GM23338 (cell line): ENCODE measurements around the gene TCF3. TPM values are rescaled to one million over a fixed set of nuclear protein-coding genes. Genes with fewer than 3 reads are reported as not detected.

Source experiments
- ATAC-seq: fragments of 200-7000 bp; cut with Tn5 transposase; 3 replicates; pipeline ENCODE4 v1.9.1; 2020
- DNase-seq: peaks from one replicate; pipeline ENCODE4 v3.0.0-alpha.2; 2015; ENCODE audit warnings: low spot score
- H2AFZ ChIP-seq: fragments of 200-600 bp; sonication (generic); 2 replicates; pipeline ENCODE4 v1.8.0; 2016; ENCODE audit warnings: antibody characterized with exemption, mild to moderate bottlenecking, moderate library complexity
- H3F3A ChIP-seq: fragments of 200-600 bp; sonication (generic); replicated peaks from 2 replicates; pipeline ENCODE4 v1.8.0; 2017; ENCODE audit warnings: antibody characterized with exemption, mixed run types, low read depth
- H3K27ac ChIP-seq: fragments of 200-600 bp; sonication (generic); 2 replicates; pipeline ENCODE4 v1.6.1; 2016; ENCODE audit warnings: low read depth
- H3K27me3 ChIP-seq: fragments of 200-600 bp; sonication (generic); 2 replicates; pipeline ENCODE4 v1.8.0; 2016; ENCODE audit warnings: mild to moderate bottlenecking, mixed run types, moderate library complexity; ENCODE audit not compliant: insufficient read depth
- H3K36me3 ChIP-seq: fragments of 200-600 bp; sonication (generic); 2 replicates; pipeline ENCODE4 v1.8.0; 2016; ENCODE audit warnings: mild to moderate bottlenecking; ENCODE audit not compliant: insufficient read depth
- H3K4me1 ChIP-seq: fragments of 200-600 bp; sonication (generic); 2 replicates; pipeline ENCODE4 v1.8.0; 2016; ENCODE audit warnings: mild to moderate bottlenecking, moderate library complexity; ENCODE audit not compliant: insufficient read depth
- H3K4me2 ChIP-seq: fragments of 200-600 bp; sonication (generic); 2 replicates; pipeline ENCODE4 v1.7.1; 2017; ENCODE audit warnings: mixed run types
- H3K4me3 ChIP-seq: fragments of 200-600 bp; sonication (generic); 2 replicates; pipeline ENCODE4 v1.6.1; 2016; ENCODE audit warnings: mixed run types
- H3K79me2 ChIP-seq: fragments of 200-600 bp; sonication (generic); replicated peaks from 2 replicates; pipeline ENCODE4 v1.8.0; 2017; ENCODE audit warnings: mild to moderate bottlenecking; ENCODE audit not compliant: insufficient read depth
- H3K9me2 ChIP-seq: fragments of 200-600 bp; sonication (generic); 2 replicates; pipeline ENCODE4 v1.8.0; 2017; ENCODE audit not compliant: insufficient read depth
- H4K20me1 ChIP-seq: fragments of 200-600 bp; sonication (generic); replicated peaks from 2 replicates; pipeline ENCODE4 v1.8.0; 2017; ENCODE audit warnings: mild to moderate bottlenecking; ENCODE audit not compliant: insufficient read depth
- H3K27ac Mint-ChIP-seq: 2 replicates; pipeline ENCODE4 v1.8.0; 2020; ENCODE audit warnings: inconsistent platforms, mild to moderate bottlenecking, moderate library complexity, mixed read lengths
- H3K27me3 Mint-ChIP-seq: 3 replicates; pipeline ENCODE4 v1.8.0; 2022; ENCODE audit warnings: low read depth, mild to moderate bottlenecking, moderate library complexity, mixed read lengths, inconsistent platforms; ENCODE audit not compliant: insufficient read depth, poor library complexity
- H3K36me3 Mint-ChIP-seq: 3 replicates; pipeline ENCODE4 v1.8.0; 2021; ENCODE audit warnings: low read depth, mild to moderate bottlenecking, inconsistent platforms, moderate library complexity, mixed read lengths
- H3K4me1 Mint-ChIP-seq: 3 replicates; pipeline ENCODE4 v1.8.0; 2020; ENCODE audit warnings: mild to moderate bottlenecking, inconsistent platforms, mixed read lengths
- H3K4me3 Mint-ChIP-seq: 3 replicates; pipeline ENCODE4 v1.8.0; 2021; ENCODE audit warnings: moderate library complexity, mild to moderate bottlenecking, inconsistent platforms, mixed read lengths
- H3K9me3 Mint-ChIP-seq: 3 replicates; pipeline ENCODE4 v1.8.0; 2020; ENCODE audit warnings: moderate library complexity, mild to moderate bottlenecking, inconsistent platforms, mixed read lengths
- EZH2 ChIP-seq: fragments of 200-600 bp; sonication (generic); IDR thresholded peaks from one replicate; pipeline ENCODE4 v1.8.0; 2017; ENCODE audit warnings: antibody characterized with exemption, mild to moderate bottlenecking, low read depth; ENCODE audit not compliant: unreplicated experiment
- EZH2phosphoT487 ChIP-seq: fragments of 200-600 bp; sonication (generic); IDR thresholded peaks from one replicate; pipeline ENCODE4 v1.8.1; 2018; ENCODE audit warnings: antibody characterized with exemption; ENCODE audit not compliant: unreplicated experiment
- JUNB ChIP-seq: IDR thresholded peaks from one replicate; pipeline ENCODE4 v1.6.1; 2016; ENCODE audit warnings: antibody characterized with exemption; ENCODE audit not compliant: unreplicated experiment
- NANOG ChIP-seq: IDR thresholded peaks from 2 replicates; pipeline ENCODE4 v1.6.1; 2016; ENCODE audit warnings: antibody characterized with exemption, borderline replicate concordance
- POLR2AphosphoS5 ChIP-seq: IDR thresholded peaks from 2 replicates; pipeline ENCODE4 v1.6.1; 2016; ENCODE audit warnings: antibody characterized with exemption, low read depth
- STAT1 ChIP-seq: IDR thresholded peaks from one replicate; pipeline ENCODE4 v1.6.1; 2016; ENCODE audit warnings: antibody characterized with exemption; ENCODE audit not compliant: unreplicated experiment
- ZNF331 ChIP-seq: fragments of 250-450 bp; sonication (Bioruptor Pico); IDR thresholded peaks from 2 replicates; pipeline ENCODE4 v1.5.0; 2020; ENCODE audit warnings: low read depth, mild to moderate bottlenecking, moderate library complexity
- ZNF462 ChIP-seq: fragments of 250-450 bp; sonication (Bioruptor Pico); IDR thresholded peaks from 2 replicates; pipeline ENCODE4 v1.5.0; 2020; ENCODE audit warnings: mild to moderate bottlenecking, moderate library complexity
- polyA plus RNA-seq: library from polyadenylated mRNA; unstranded; fragments of >200 nt; fragmentation: Nextera tagmentation; extraction: Ambion mirVana; gene quantifications from 2 replicates; pipeline ENCODE4 v1.2.1, GENCODE V29; 2016
- total RNA-seq: library from RNA; depleted of rRNA; stranded (reverse); fragments of >200 nt; shearing (Covaris generic); gene quantifications from 2 replicates; pipeline ENCODE4 v1.2.3, GENCODE V29; 2014

The TCF3 gene
- total and polyA plus RNA-seq, 2 experiments from 2014 or later: 166 to 383 TPM

GRCh38 chr19:1668048-1668485, 15.7 kb upstream of the TCF3 start:
- TF ChIP-seq EZH2phosphoT487: no peak
- peak; percentile 47 for TF ChIP-seq EZH2
- Mint-ChIP-seq H3K36me3 (no peaks in the 10 kb centered on the region; the same call in 2 of the 3 replicates), H3K27ac (no peak overlapping the region), H3K9me3 (no peaks in the 10 kb centered on the region; the same call in 2 of the 3 replicates), H3K4me3 (peak overlapping the region; percentile 60), H3K27me3 (peaks cover 56% of the 10 kb centered on the region), H3K4me1 (peaks cover 9% of the 10 kb centered on the region)
- Histone ChIP-seq H3F3A (0 out of 2 replicates have a peak, but pooled peaks cover 4% of the 10 kb centered on the region), H3K4me2 (peak overlapping the region; percentile 85), H3K36me3 (no peaks in the 10 kb centered on the region), H3K9me2 (no peaks in the 10 kb centered on the region), H3K27me3 (peaks cover 67% of the 10 kb centered on the region), H3K79me2 (no peaks in the 10 kb centered on the region), H3K4me1 (peaks cover 13% of the 10 kb centered on the region; the same call in 1 of the 2 replicates), H3K4me3 (peak overlapping the region; percentile 56), H2AFZ (peak overlapping the region; percentile 88), H4K20me1 (no peaks in the 10 kb centered on the region; the same call in 1 of the 2 replicates), H3K27ac (no peak overlapping the region)
- no peak for DNase-seq
- ATAC-seq: no peak

- Histone ChIP-seq H3K4me3 (no peak overlapping the region), H3K27me3 (peaks cover 42% of the 10 kb centered on the region), H3K27ac (no peak overlapping the region), H3K79me2 (no peaks in the 10 kb centered on the region), H3F3A (0 out of 2 replicates have a peak, but pooled peaks cover 4% of the 10 kb centered on the region), H3K4me2 (no peak overlapping the region), H3K4me1 (peaks cover 13% of the 10 kb centered on the region; the same call in 1 of the 2 replicates), H2AFZ (no peak overlapping the region), H3K9me2 (no peaks in the 10 kb centered on the region), H4K20me1 (no peaks in the 10 kb centered on the region; the same call in 1 of the 2 replicates), H3K36me3 (no peaks in the 10 kb centered on the region)
- Mint-ChIP-seq H3K36me3 (no peaks in the 10 kb centered on the region; the same call in 2 of the 3 replicates), H3K4me3 (no peak overlapping the region), H3K4me1 (peaks cover 9% of the 10 kb centered on the region), H3K27me3 (peaks cover 41% of the 10 kb centered on the region), H3K9me3 (no peaks in the 10 kb centered on the region; the same call in 2 of the 3 replicates), H3K27ac (no peak overlapping the region)
- TF ChIP-seq STAT1 (no peak), EZH2phosphoT487 (no peak), ZNF331 (no peak), NANOG (no peak), POLR2AphosphoS5 (no peak), ZNF462 (CRISPR knock-in tag) (no peak), JUNB (no peak)
- peak; percentile 8; the same call in 2 of the 3 replicates for ATAC-seq
- no peak for DNase-seq
Measured at GRCh38 chr19:1665565-1666047, 13.2 kb upstream of the TCF3 start.
